GM13977 (cell line): ENCODE results near the gene MPZL2.
"Not testable (repeated sequence)": the region's sequence is repeated elsewhere in the genome, so short reads cannot be mapped to it uniquely, and the experiment has no call there.

Experiments used
- DNase-seq: peaks from one replicate; pipeline ENCODE4 v3.0.0; 2012; ENCODE audit warnings: low spot score
- CTCF ChIP-seq: IDR thresholded peaks from 2 replicates; pipeline ENCODE4 v1.5.1; 2012; ENCODE audit warnings: mild to moderate bottlenecking, control low read depth; ENCODE audit not compliant: insufficient read depth; ENCODE audit errors: extremely low read depth, missing control alignments
- in situ Hi-C: fragments of 300-500 bp; cut with MboI; formaldehyde crosslinking; loops from one replicate; pipeline ENCODE4 v1.12.0; 2022; ENCODE audit warnings: low sequenced_read_pairs, low pct_unique_long_range_greater_than_20kb, mixed read lengths, inconsistent platforms; ENCODE audit not compliant: unreplicated experiment

MPZL2 gene

GRCh38 chr11:118263695-118264568, at the start of gene MPZL2:
Gene MPZL2 (minus strand): TSS chr11:118264297. CDS start chr11:118264153, 144 bp downstream.
- DNase-seq: no peak
- in situ Hi-C loops: no loop called here
- no peak for TF ChIP-seq CTCF

- no peak for TF ChIP-seq CTCF
- no peak for DNase-seq
- in situ Hi-C loops: no loop called here
These were observed 49.1 kb upstream of the MPZL2 start for GRCh38 chr11:118313242-118313641.

- DNase-seq: no peak
- in situ Hi-C loops: no loop called here
- no peak for TF ChIP-seq CTCF
These were observed 48.2 kb upstream of the MPZL2 start for GRCh38 chr11:118312328-118312727.

- no peak for DNase-seq
- in situ Hi-C loops: no loop called here
- TF ChIP-seq CTCF: no peak
These were observed 47.4 kb upstream of the MPZL2 start for GRCh38 chr11:118311518-118311917.

- no peak for TF ChIP-seq CTCF
- in situ Hi-C loops: no loop called here
- no peak for DNase-seq
These were observed 46.8 kb upstream of the MPZL2 start for GRCh38 chr11:118310781-118311485.

GRCh38 chr11:118310271-118310670, 46.2 kb upstream of the MPZL2 start:
- in situ Hi-C loops: no loop called here
- DNase-seq: no peak
- no peak for TF ChIP-seq CTCF

- in situ Hi-C loops, DNase-seq: not testable (repeated sequence)
These were observed 45.0 kb upstream of the MPZL2 start for GRCh38 chr11:118308995-118309528.
